GM21447 (cell line): ENCODE results near the gene ATXN7.

ENCODE experiments used
- ATAC-seq: cut with Tn5 transposase; IDR thresholded peaks from one replicate; pipeline ENCODE4 v1.9.1; 2021; ENCODE audit not compliant: unreplicated experiment

ATXN7 gene

GRCh38 chr3:63933459-63933858, 69.8 kb downstream of the ATXN7 start:
- ATAC-seq: peak; percentile 66

- no peak for ATAC-seq
These were observed 70.6 kb downstream of the ATXN7 start for GRCh38 chr3:63934041-63934866.

- ATAC-seq: no peak
These were observed 73.3 kb downstream of the ATXN7 start for GRCh38 chr3:63936925-63937324.

- ATAC-seq: peak; percentile 63
These were observed 74.3 kb downstream of the ATXN7 start for GRCh38 chr3:63937661-63938651.

GRCh38 chr3:63940389-63940757, 76.7 kb downstream of the ATXN7 start:
- no peak for ATAC-seq

- ATAC-seq: no peak
These were observed 78.9 kb downstream of the ATXN7 start for GRCh38 chr3:63942528-63942927.

- no peak for ATAC-seq
These were observed 80.0 kb downstream of the ATXN7 start for GRCh38 chr3:63943678-63944077.

GRCh38 chr3:63945558-63946096, 82.0 kb downstream of the ATXN7 start:
- ATAC-seq: no peak

GRCh38 chr3:63946753-63947152, 83.1 kb downstream of the ATXN7 start:
- ATAC-seq: no peak

- ATAC-seq: no peak
These were observed 83.9 kb downstream of the ATXN7 start for GRCh38 chr3:63947594-63947993.

- no peak for ATAC-seq
These were observed 85.3 kb downstream of the ATXN7 start for GRCh38 chr3:63949005-63949404.

- ATAC-seq: no peak
These were observed 87.0 kb downstream of the ATXN7 start for GRCh38 chr3:63950698-63951097.

GRCh38 chr3:63951492-63952247, 88.0 kb downstream of the ATXN7 start:
- ATAC-seq: peak; percentile 72

GRCh38 chr3:63952248-63952594, 88.6 kb downstream of the ATXN7 start:
- no peak for ATAC-seq

- no peak for ATAC-seq
These were observed 90.5 kb downstream of the ATXN7 start for GRCh38 chr3:63954182-63954581.

GRCh38 chr3:63955036-63955650, 91.5 kb downstream of the ATXN7 start:
- ATAC-seq: no peak

- ATAC-seq: no peak
These were observed 92.3 kb downstream of the ATXN7 start for GRCh38 chr3:63955830-63956545.

- no peak for ATAC-seq
These were observed 95.5 kb downstream of the ATXN7 start for GRCh38 chr3:63959146-63959545.

- no peak for ATAC-seq
These were observed 96.5 kb downstream of the ATXN7 start for GRCh38 chr3:63960048-63960711.
